Measurements from ENCODE around the gene LRRN2.

Gene LRRN2

GRCh38 chr1:204711103-204711946 lies 25.8 kb upstream of the LRRN2 start:
- no peaks in the 10 kb centered on the region for H3K36me3 ChIP-seq (ENCODE audit: control insufficient read depth in 1 of 2, insufficient read depth in 2 of 2, low read length in 2 of 2)
- no peaks in the 10 kb centered on the region for H3K4me1 ChIP-seq (ENCODE audit: control insufficient read depth in 1 of 2, insufficient read depth in 2 of 2, low read length in 2 of 2)
- peaks cover 16% of the 10 kb centered on the region for H3K27me3 ChIP-seq (ENCODE audit: low read depth, low read length)
- no peak overlapping the region for H3K27ac ChIP-seq (ENCODE audit: low read length)
- H3K4me3 ChIP-seq (ENCODE audit: low read depth in 1 of 2, low read length in 2 of 2) = no peak overlapping the region
- H3K9me3 ChIP-seq (ENCODE audit: control insufficient read depth in 1 of 2, low read length in 2 of 2) = no peaks in the 10 kb centered on the region

- H3K4me3 ChIP-seq (ENCODE audit: low read depth in 1 of 2, low read length in 2 of 2) = no peak overlapping the region
- no peak overlapping the region for H3K27ac ChIP-seq (ENCODE audit: low read length)
- no peaks in the 10 kb centered on the region for H3K36me3 ChIP-seq (ENCODE audit: control insufficient read depth in 1 of 2, insufficient read depth in 2 of 2, low read length in 2 of 2)
- H3K4me1 ChIP-seq (ENCODE audit: control insufficient read depth in 1 of 2, insufficient read depth in 2 of 2, low read length in 2 of 2) = no peaks in the 10 kb centered on the region
- peaks cover 16% of the 10 kb centered on the region for H3K27me3 ChIP-seq (ENCODE audit: low read depth, low read length)
- no peaks in the 10 kb centered on the region for H3K9me3 ChIP-seq (ENCODE audit: control insufficient read depth in 1 of 2, low read length in 2 of 2)
Observed at GRCh38 chr1:204709960-204710912, 24.7 kb upstream of the LRRN2 start.

GRCh38 chr1:204709021-204709420 lies 23.5 kb upstream of the LRRN2 start:
- Histone ChIP-seq H3K9me3 (ENCODE audit: control insufficient read depth in 1 of 2, low read length in 2 of 2) (no peaks in the 10 kb centered on the region), H3K27ac (ENCODE audit: low read length) (no peak overlapping the region), H3K36me3 (ENCODE audit: control insufficient read depth in 1 of 2, insufficient read depth in 2 of 2, low read length in 2 of 2) (no peaks in the 10 kb centered on the region), H3K27me3 (ENCODE audit: low read depth, low read length) (peaks cover 16% of the 10 kb centered on the region), H3K4me3 (ENCODE audit: low read depth in 1 of 2, low read length in 2 of 2) (no peak overlapping the region), H3K4me1 (ENCODE audit: control insufficient read depth in 1 of 2, insufficient read depth in 2 of 2, low read length in 2 of 2) (no peaks in the 10 kb centered on the region)

- Histone ChIP-seq H3K36me3 (ENCODE audit: control insufficient read depth in 1 of 2, insufficient read depth in 2 of 2, low read length in 2 of 2) (no peaks in the 10 kb centered on the region), H3K4me3 (ENCODE audit: low read depth in 1 of 2, low read length in 2 of 2) (no peak overlapping the region), H3K4me1 (ENCODE audit: control insufficient read depth in 1 of 2, insufficient read depth in 2 of 2, low read length in 2 of 2) (peaks cover 0 to 4% of the 10 kb centered on the region in 2 donors), H3K9me3 (ENCODE audit: control insufficient read depth in 1 of 2, low read length in 2 of 2) (no peaks in the 10 kb centered on the region), H3K27ac (ENCODE audit: low read length) (no peak overlapping the region), H3K27me3 (ENCODE audit: low read depth, low read length) (peaks cover 6% of the 10 kb centered on the region)
Observed at GRCh38 chr1:204706838-204707509, 21.4 kb upstream of the LRRN2 start.

GRCh38 chr1:204705888-204706837 lies 20.6 kb upstream of the LRRN2 start:
- no peak overlapping the region for H3K4me3 ChIP-seq (ENCODE audit: low read depth in 1 of 2, low read length in 2 of 2)
- no peaks in the 10 kb centered on the region for H3K36me3 ChIP-seq (ENCODE audit: control insufficient read depth in 1 of 2, insufficient read depth in 2 of 2, low read length in 2 of 2)
- H3K27me3 ChIP-seq (ENCODE audit: low read depth, low read length) = no peaks in the 10 kb centered on the region
- no peak overlapping the region for H3K27ac ChIP-seq (ENCODE audit: low read length)
- H3K9me3 ChIP-seq (ENCODE audit: control insufficient read depth in 1 of 2, low read length in 2 of 2) = no peaks in the 10 kb centered on the region
- H3K4me1 ChIP-seq (ENCODE audit: control insufficient read depth in 1 of 2, insufficient read depth in 2 of 2, low read length in 2 of 2) = peaks cover 0 to 4% of the 10 kb centered on the region in 2 donors

GRCh38 chr1:204705493-204705811 lies 19.9 kb upstream of the LRRN2 start:
- Histone ChIP-seq H3K27me3 (ENCODE audit: low read depth, low read length) (no peaks in the 10 kb centered on the region), H3K4me1 (ENCODE audit: control insufficient read depth in 1 of 2, insufficient read depth in 2 of 2, low read length in 2 of 2) (peaks cover 0 to 4% of the 10 kb centered on the region in 2 donors), H3K9me3 (ENCODE audit: control insufficient read depth in 1 of 2, low read length in 2 of 2) (no peaks in the 10 kb centered on the region), H3K27ac (ENCODE audit: low read length) (no peak overlapping the region), H3K36me3 (ENCODE audit: control insufficient read depth in 1 of 2, insufficient read depth in 2 of 2, low read length in 2 of 2) (no peaks in the 10 kb centered on the region), H3K4me3 (ENCODE audit: low read depth in 1 of 2, low read length in 2 of 2) (no peak overlapping the region)

GRCh38 chr1:204704794-204705492 lies 19.4 kb upstream of the LRRN2 start:
- Histone ChIP-seq H3K4me1 (ENCODE audit: control insufficient read depth in 1 of 2, insufficient read depth in 2 of 2, low read length in 2 of 2) (peaks cover 0 to 4% of the 10 kb centered on the region in 2 donors), H3K27ac (ENCODE audit: low read length) (no peak overlapping the region), H3K36me3 (ENCODE audit: control insufficient read depth in 1 of 2, insufficient read depth in 2 of 2, low read length in 2 of 2) (no peaks in the 10 kb centered on the region), H3K4me3 (ENCODE audit: low read depth in 1 of 2, low read length in 2 of 2) (no peak overlapping the region), H3K9me3 (ENCODE audit: control insufficient read depth in 1 of 2, low read length in 2 of 2) (no peaks in the 10 kb centered on the region), H3K27me3 (ENCODE audit: low read depth, low read length) (no peaks in the 10 kb centered on the region)

- no peaks in the 10 kb centered on the region for H3K9me3 ChIP-seq (ENCODE audit: control insufficient read depth in 1 of 2, low read length in 2 of 2)
- H3K4me3 ChIP-seq (ENCODE audit: low read depth in 1 of 2, low read length in 2 of 2) = no peak overlapping the region
Observed at GRCh38 chr1:204703826-204704612, 18.5 kb upstream of the LRRN2 start.

GRCh38 chr1:204703268-204703664 lies 17.7 kb upstream of the LRRN2 start:
- no peaks in the 10 kb centered on the region for H3K9me3 ChIP-seq (ENCODE audit: control insufficient read depth in 1 of 2, low read length in 2 of 2)
- H3K27me3 ChIP-seq (ENCODE audit: low read depth, low read length) = no peaks in the 10 kb centered on the region
- H3K4me3 ChIP-seq (ENCODE audit: low read depth in 1 of 2, low read length in 2 of 2) = no peak overlapping the region
- peaks cover 0 to 4% of the 10 kb centered on the region in 2 donors for H3K4me1 ChIP-seq (ENCODE audit: control insufficient read depth in 1 of 2, insufficient read depth in 2 of 2, low read length in 2 of 2)
- no peaks in the 10 kb centered on the region for H3K36me3 ChIP-seq (ENCODE audit: control insufficient read depth in 1 of 2, insufficient read depth in 2 of 2, low read length in 2 of 2)
- H3K27ac ChIP-seq (ENCODE audit: low read length) = no peak overlapping the region

More at GRCh38 chr1:204703826-204704612, 18.5 kb upstream of the LRRN2 start:
- no peak overlapping the region for H3K27ac ChIP-seq (ENCODE audit: low read length)
- H3K27me3 ChIP-seq (ENCODE audit: low read depth, low read length) = no peaks in the 10 kb centered on the region
- no peaks in the 10 kb centered on the region for H3K36me3 ChIP-seq (ENCODE audit: control insufficient read depth in 1 of 2, insufficient read depth in 2 of 2, low read length in 2 of 2)
- H3K4me1 ChIP-seq (ENCODE audit: control insufficient read depth in 1 of 2, insufficient read depth in 2 of 2, low read length in 2 of 2) = peaks cover 0 to 4% of the 10 kb centered on the region in 2 donors
